ENCODE measurements around the gene CDCP2. TPM values are rescaled to one million over a fixed set of nuclear protein-coding genes. Genes with fewer than 3 reads are reported as not detected.

CDCP2 gene
- total and polyA plus RNA-seq, 2 experiments from 2014 or later, result not detected

GRCh38 chr1:54180701-54181360, 28.0 kb upstream of the CDCP2 start (continued):
- TF ChIP-seq, protein P1, sequence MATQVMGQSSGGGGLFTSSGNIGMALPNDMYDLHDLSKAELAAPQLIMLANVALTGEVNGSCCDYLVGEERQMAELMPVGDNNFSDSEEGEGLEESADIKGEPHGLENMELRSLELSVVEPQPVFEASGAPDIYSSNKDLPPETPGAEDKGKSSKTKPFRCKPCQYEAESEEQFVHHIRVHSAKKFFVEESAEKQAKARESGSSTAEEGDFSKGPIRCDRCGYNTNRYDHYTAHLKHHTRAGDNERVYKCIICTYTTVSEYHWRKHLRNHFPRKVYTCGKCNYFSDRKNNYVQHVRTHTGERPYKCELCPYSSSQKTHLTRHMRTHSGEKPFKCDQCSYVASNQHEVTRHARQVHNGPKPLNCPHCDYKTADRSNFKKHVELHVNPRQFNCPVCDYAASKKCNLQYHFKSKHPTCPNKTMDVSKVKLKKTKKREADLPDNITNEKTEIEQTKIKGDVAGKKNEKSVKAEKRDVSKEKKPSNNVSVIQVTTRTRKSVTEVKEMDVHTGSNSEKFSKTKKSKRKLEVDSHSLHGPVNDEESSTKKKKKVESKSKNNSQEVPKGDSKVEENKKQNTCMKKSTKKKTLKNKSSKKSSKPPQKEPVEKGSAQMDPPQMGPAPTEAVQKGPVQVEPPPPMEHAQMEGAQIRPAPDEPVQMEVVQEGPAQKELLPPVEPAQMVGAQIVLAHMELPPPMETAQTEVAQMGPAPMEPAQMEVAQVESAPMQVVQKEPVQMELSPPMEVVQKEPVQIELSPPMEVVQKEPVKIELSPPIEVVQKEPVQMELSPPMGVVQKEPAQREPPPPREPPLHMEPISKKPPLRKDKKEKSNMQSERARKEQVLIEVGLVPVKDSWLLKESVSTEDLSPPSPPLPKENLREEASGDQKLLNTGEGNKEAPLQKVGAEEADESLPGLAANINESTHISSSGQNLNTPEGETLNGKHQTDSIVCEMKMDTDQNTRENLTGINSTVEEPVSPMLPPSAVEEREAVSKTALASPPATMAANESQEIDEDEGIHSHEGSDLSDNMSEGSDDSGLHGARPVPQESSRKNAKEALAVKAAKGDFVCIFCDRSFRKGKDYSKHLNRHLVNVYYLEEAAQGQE (IDR thresholded peaks at IDR 0.05; ENCODE audit: unreplicated experiment), result no peak
- TF ChIP-seq NANOG (IDR thresholded peaks at IDR 0.05; ENCODE audit: borderline replicate concordance) (no peak), STAT1 (IDR thresholded peaks at IDR 0.05; ENCODE audit: unreplicated experiment) (no peak), CTCF (conservative IDR thresholded peaks at IDR 0.05; ENCODE audit: low read depth in 2 of 2) (no peak), ETS1 (IDR thresholded peaks at IDR 0.05) (no peak)

- no peaks in the 10 kb centered on the region for H3K9me2 ChIP-seq (ENCODE audit: insufficient read depth)
- H3K4me2 ChIP-seq, result no peak overlapping the region
- Mint-ChIP-seq H3K9me3 (no peaks in the 10 kb centered on the region), H3K27me3 (ENCODE audit: insufficient read depth, low read depth, poor library complexity) (peaks cover 4% of the 10 kb centered on the region), H3K36me3 (ENCODE audit: low read depth) (peaks cover 7% of the 10 kb centered on the region; the same call in 2 of the 3 replicates), H3K4me3 (no peak overlapping the region), H3K27ac (no peak overlapping the region), H3K4me1 (peaks cover 3% of the 10 kb centered on the region; the same call in 2 of the 3 replicates)
- H3K36me3 ChIP-seq (ENCODE audit: insufficient read depth), result no peaks in the 10 kb centered on the region
- no peaks in the 10 kb centered on the region for H3K79me2 ChIP-seq (replicated peaks; ENCODE audit: insufficient read depth)
- no peak overlapping the region for H3K27ac ChIP-seq (ENCODE audit: low read depth)
- no peaks in the 10 kb centered on the region for H3F3A ChIP-seq (replicated peaks; ENCODE audit: low read depth)
- H4K20me1 ChIP-seq (replicated peaks; ENCODE audit: insufficient read depth), result no peaks in the 10 kb centered on the region
- H3K4me1 ChIP-seq (ENCODE audit: insufficient read depth), result no peaks in the 10 kb centered on the region
- no peak for DNase-seq (ENCODE audit: low spot score)
- no peak overlapping the region for H3K4me3 ChIP-seq
- no peaks in the 10 kb centered on the region for H3K27me3 ChIP-seq (ENCODE audit: insufficient read depth)
- no peak for ATAC-seq
- no peak overlapping the region for H2AFZ ChIP-seq
- TF ChIP-seq ZNF331 (CRISPR knock-in tag; IDR thresholded peaks at IDR 0.05; ENCODE audit: low read depth) (no peak), ZNF114 (CRISPR knock-in tag; IDR thresholded peaks at IDR 0.05) (no peak), EZH2 (IDR thresholded peaks at IDR 0.05; ENCODE audit: low read depth, unreplicated experiment) (no peak), NANOG (IDR thresholded peaks at IDR 0.05; ENCODE audit: borderline replicate concordance) (no peak), STAT1 (IDR thresholded peaks at IDR 0.05; ENCODE audit: unreplicated experiment) (no peak), JUNB (IDR thresholded peaks at IDR 0.05; ENCODE audit: unreplicated experiment) (no peak), EZH2phosphoT487 (IDR thresholded peaks at IDR 0.05; ENCODE audit: unreplicated experiment) (no peak), CREB1 (CRISPR knock-in tag; IDR thresholded peaks at IDR 0.05; ENCODE audit: low read depth) (no peak), CTCF (conservative IDR thresholded peaks at IDR 0.05; ENCODE audit: low read depth in 2 of 2) (no peak), POLR2AphosphoS5 (IDR thresholded peaks at IDR 0.05; ENCODE audit: low read depth) (no peak)
- TF ChIP-seq, protein P1 (IDR thresholded peaks at IDR 0.05; ENCODE audit: unreplicated experiment), result no peak
Observed at GRCh38 chr1:54178296-54179070, 25.7 kb upstream of the CDCP2 start.

Data from GM23338 (cell line).